A204.1 (cell line): ENCODE results near the gene DNAJC8.

Experiments used
- FAIRE-seq: peaks from 2 replicates; lab custom pipeline; 2012; peaks lifted over from hg19 to GRCh38; lab: Jason Lieb, UNC

Gene DNAJC8

DNA sequence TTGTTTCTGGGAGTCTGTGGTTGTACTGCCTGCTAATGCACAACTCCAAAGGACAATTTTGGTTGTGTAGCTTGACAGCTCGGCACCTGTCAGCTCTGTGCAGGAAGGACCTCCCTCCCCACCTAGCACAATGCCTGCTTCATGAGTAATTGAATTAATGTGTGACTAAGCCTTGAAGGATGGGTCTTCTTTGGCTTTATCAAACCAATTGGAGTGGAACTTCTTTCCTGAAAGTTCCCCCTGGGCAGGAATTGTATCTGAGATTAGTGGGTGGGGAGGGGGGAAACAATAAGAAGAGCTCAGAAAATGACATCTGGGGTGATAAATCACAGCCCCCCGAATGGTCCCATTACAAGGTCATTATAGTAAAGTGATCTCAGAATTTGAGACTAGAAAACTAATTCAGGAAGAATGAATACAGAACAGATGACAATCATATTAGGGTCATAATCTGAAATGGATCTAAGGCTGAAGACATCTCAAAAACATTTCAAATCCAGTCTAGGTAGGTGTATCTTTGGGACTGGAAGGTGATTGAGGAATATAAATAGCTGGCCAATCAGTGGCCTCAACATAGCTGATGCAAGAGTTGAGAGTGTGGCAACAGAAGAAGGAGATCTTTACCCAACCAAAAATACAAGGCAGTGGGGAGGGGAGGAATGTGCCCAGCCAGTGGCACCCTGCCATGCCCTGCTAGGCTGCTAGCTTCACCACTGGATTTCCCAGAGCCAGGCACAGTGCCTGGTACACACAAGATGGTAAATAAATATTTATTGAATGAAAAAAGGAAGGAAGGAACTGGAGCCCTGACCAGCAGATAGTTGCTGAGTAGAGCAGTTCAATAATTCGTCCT is 16.4 kb upstream of the DNAJC8 start:
- FAIRE-seq, result no peak

DNA sequence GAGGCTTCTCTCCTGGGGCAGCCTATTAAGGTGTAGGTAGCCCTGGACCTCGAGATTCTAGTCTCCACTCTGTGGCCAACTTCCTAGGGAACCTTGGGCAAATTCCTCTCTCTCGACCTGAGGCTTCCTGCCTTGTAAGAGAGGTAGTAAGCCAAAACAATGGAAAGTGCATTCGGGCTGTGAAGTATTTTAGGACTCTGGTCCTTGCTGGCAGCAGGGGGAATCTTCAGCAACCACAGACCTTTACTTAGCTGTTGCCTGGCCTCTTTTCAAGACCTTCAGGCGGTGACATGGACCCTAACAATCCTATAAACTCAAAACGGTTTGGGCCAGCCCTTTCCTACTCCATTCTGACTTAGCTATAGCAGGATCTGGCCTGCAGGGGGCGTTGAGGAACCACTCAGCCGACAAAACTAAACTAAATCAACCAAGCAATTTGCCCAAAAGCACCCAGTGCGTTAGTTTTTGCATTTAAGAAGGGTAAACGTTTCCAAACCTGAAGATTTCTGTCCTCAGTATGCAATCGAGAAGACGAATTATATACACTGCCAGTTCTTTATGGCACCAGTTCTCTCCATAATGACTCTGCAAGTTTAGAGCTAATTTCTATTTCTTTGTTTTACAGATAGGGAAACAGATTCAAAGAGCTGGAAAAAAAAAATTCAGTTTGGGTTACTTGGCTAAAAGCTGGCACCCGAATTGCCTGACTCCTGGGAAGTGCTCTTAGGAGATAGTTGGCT is 15.6 kb upstream of the DNAJC8 start:
- peak; percentile 62 for FAIRE-seq

- FAIRE-seq, result no peak
Measured at GRCh38 chr1:28247612-28248272, 14.9 kb upstream of the DNAJC8 start.

DNA sequence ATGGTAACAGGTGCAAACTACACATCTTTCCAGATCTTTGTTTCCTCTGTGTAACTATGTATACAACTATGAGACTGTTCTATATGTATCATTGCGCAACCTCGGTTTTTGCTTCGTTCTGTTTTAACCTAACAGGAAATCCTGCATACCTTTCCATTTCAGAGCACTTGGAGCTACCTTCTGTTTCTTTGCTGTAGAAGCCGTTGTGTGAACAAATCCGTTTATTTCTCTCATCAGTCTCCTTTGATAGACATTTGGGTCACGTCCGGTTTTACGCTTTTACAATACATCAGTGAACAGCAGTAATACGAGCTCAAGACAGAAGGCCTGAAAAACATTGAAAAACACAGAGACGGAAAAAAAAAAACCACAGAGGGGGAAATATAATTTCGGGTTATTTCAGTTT is 13.6 kb upstream of the DNAJC8 start:
- FAIRE-seq, result no peak

GRCh38 chr1:28244549-28245251 is 11.9 kb upstream of the DNAJC8 start:
- no peak for FAIRE-seq

DNA sequence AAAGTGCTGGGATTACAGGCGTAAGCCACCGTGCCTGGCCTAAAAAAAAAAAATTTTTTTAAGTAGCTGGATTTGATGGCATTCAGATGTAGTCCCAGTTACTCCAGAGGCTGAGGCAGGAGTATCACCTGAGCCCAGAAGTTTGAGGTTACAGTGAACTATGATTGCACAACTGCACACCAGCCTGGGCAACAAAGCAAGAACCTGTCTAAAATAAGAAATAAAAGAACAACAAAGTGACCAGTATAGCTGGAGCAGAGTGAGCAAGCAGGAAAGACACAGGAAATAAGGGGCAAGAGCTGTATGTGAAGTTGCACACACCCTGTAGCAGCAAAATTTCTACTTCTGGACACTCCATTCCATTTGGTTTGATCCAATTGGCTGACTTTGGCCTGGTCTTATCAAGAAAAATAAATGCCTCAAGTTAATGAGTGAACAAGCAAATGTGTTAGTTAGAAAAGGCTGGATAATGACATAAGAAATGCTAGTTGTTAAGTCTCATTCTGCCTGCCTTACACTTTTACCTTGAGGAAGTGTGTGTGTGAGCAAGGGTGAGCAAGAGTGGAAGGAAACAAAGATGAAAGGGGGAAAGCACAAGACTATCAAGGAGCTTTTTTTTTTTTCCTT is 11.0 kb upstream of the DNAJC8 start:
- FAIRE-seq, result no peak

- no peak for FAIRE-seq
Measured at GRCh38 chr1:28241638-28242241, 8.9 kb upstream of the DNAJC8 start.

DNA sequence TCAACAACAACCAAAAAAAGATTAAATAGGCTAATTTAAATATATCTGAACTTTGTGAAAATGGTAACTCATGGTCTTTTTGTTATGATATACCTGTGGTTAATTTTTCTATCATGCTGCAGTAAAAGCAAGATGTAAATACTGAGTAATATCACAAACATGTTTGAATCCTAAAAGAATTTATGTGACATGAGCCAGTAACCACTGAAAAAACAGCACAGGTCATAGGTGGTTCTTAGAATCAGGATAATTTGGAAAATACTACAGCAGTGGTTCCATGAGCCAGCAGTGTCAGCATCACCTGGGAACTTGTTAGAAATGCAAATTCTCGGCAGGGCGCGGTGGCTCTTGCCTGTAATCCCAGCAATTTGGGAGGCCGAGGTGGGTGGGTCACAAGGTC is 7.2 kb upstream of the DNAJC8 start:
- no peak for FAIRE-seq

- FAIRE-seq, result no peak
Measured at GRCh38 chr1:28239004-28239403, 6.2 kb upstream of the DNAJC8 start.

GRCh38 chr1:28236656-28237322 is 4.0 kb upstream of the DNAJC8 start:
- FAIRE-seq, result no peak

DNA sequence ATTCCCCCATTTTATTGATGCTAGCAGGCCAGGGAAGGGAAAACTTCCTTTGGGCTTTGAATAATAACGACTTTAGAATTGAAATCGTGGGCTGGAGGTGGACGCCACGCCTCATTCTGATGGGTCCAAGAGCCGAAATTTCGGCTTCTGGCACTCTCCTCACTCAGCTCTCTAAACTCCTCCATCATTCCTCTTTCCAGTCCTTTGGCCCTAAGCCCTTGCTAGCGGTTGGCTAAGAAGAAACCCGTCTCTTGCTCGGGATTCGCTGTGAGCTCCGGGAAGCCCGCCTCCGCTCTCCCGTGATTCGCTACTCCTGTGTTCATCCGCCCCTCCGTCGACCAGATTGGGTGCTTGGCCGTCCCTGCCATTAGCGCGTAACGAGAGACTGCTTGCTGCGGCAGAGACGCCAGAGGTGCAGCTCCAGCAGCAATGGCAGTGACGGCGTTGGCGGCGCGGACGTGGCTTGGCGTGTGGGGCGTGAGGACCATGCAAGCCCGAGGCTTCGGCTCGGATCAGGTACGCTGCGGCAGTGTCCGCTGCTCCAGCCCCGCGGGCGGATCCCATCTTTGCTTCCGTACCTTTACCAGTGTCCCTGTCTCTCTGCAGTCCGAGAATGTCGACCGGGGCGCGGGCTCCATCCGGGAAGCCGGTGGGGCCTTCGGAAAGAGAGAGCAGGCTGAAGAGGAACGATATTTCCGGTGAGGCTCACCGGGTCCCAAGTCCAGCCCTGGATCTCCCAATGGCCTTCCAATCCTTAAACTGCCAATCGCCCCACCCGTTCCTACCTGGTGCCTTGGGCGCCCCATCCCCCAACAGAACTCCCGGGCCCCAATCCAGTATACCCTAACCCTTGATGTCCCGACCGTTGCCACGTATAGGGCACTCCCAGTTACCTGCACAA is 3.2 kb upstream of the DNAJC8 start, which contains the start of gene ATP5IF1:
TSS of gene ATP5IF1 (plus strand) at position 370 of the 901 bp plus-strand sequence. CDS start at position 430, 60 bp downstream.
- FAIRE-seq, result peak; percentile 97

GRCh38 chr1:28233264-28233606 is 406 bp upstream of the DNAJC8 start:
- FAIRE-seq, result no peak

DNA sequence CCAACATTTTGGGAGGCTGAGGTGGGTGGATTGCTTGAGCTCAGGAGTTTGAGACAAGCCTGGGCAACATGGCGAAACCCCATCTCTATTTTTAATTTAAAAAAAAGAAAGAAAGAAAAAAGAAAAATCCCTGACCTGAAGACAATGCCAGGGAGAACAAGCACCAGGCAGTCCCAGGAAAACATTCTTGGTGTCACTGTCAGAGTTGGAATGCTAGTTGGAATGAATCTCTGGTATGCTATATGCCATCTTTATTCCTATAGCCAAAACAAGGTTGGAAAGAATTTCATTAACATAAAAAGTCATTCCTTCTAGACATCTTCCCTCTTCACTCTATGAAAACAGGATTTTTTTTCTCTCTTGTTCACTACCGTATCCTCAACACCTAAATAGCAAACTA is 2.8 kb downstream of the DNAJC8 start:
- no peak for FAIRE-seq

DNA sequence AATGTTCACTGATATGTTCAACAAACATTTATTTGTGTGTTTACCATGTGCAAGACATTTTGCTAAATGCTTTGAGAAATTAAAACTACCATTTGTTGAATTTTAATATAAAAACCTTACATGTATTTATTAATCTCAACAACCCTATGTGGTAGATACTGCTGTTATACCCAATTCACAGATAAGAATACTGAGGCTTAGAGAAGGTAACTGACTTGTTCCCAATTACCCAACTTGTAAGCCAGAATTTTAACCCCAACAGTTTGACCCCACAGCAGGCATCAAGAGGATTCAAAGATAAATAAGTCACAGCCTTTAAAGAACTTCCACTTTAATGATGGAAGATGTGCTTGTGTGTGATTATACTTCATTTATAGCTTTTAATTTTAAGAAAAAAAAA is 3.7 kb downstream of the DNAJC8 start:
- FAIRE-seq, result no peak

GRCh38 chr1:28213315-28213714 is 19.5 kb downstream of the DNAJC8 start:
- no peak for FAIRE-seq

DNA sequence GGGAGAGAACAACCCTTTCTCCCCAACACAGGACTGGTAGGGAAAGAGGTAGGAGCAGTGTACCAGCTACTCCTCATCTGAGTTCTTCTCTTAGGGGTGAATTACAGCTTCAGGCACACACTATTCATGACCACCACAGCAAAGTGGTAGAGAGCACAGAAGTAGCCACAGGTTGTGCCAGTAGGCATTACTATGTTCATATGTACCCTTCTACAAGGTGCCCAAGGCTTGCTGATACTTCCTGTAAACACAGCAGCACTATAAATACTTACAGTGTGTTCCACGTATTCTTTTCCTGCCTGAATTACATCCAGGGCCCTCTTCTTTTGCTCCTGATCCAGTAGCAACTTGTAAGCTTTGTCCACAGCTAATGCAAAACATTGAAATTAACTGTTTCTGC is 23.1 kb downstream of the DNAJC8 start:
- FAIRE-seq, result no peak

- peak; percentile 91 for FAIRE-seq
Measured at GRCh38 chr1:28208818-28209441, 23.9 kb downstream of the DNAJC8 start.

GRCh38 chr1:28205243-28205642 is 27.6 kb downstream of the DNAJC8 start:
- FAIRE-seq, result no peak

GRCh38 chr1:28200234-28200873 is 32.5 kb downstream of the DNAJC8 start:
- FAIRE-seq, result no peak
